GM18870 (cell line): ENCODE measurements around the gene FBXO38.

Experiments
- ATAC-seq: cut with Tn5 transposase; IDR thresholded peaks from one replicate; pipeline ENCODE4 v1.9.1; 2021; ENCODE audit warnings: moderate library complexity; ENCODE audit not compliant: unreplicated experiment

FBXO38 gene

GRCh38 chr5:148425808-148426207, 42.0 kb downstream of the FBXO38 start:
- ATAC-seq = no peak

GRCh38 chr5:148426514-148426913, 42.8 kb downstream of the FBXO38 start:
- ATAC-seq = no peak

- ATAC-seq = no peak
Measured at GRCh38 chr5:148427370-148428042, 43.7 kb downstream of the FBXO38 start.

GRCh38 chr5:148428848-148429247, 45.1 kb downstream of the FBXO38 start:
- ATAC-seq = no peak

GRCh38 chr5:148433826-148434225, 50.1 kb downstream of the FBXO38 start:
- no peak for ATAC-seq

- no peak for ATAC-seq
Measured at GRCh38 chr5:148436029-148436428, 52.3 kb downstream of the FBXO38 start.

GRCh38 chr5:148437249-148437648, 53.5 kb downstream of the FBXO38 start:
- no peak for ATAC-seq

- ATAC-seq = no peak
Measured at GRCh38 chr5:148438933-148439332, 55.2 kb downstream of the FBXO38 start.

GRCh38 chr5:148443241-148443640, 59.5 kb downstream of the FBXO38 start:
- ATAC-seq = peak; percentile 10

- ATAC-seq = peak; percentile 89
Measured at GRCh38 chr5:148443998-148444397, 60.2 kb downstream of the FBXO38 start.

GRCh38 chr5:148445578-148445977, 61.8 kb downstream of the FBXO38 start:
- ATAC-seq = no peak

- ATAC-seq = no peak
Measured at GRCh38 chr5:148446611-148447010, 62.9 kb downstream of the FBXO38 start.

- no peak for ATAC-seq
Measured at GRCh38 chr5:148452499-148453193, 68.9 kb downstream of the FBXO38 start.

GRCh38 chr5:148454576-148454975, 70.8 kb downstream of the FBXO38 start:
- no peak for ATAC-seq

- ATAC-seq = no peak
Measured at GRCh38 chr5:148455185-148455584, 71.4 kb downstream of the FBXO38 start.

GRCh38 chr5:148457183-148457620, 73.4 kb downstream of the FBXO38 start:
- ATAC-seq = no peak

- no peak for ATAC-seq
Measured at GRCh38 chr5:148458036-148458888, 74.5 kb downstream of the FBXO38 start.

- no peak for ATAC-seq
Measured at GRCh38 chr5:148459669-148460068, 75.9 kb downstream of the FBXO38 start.

- ATAC-seq = no peak
Measured at GRCh38 chr5:148465381-148466235, 81.8 kb downstream of the FBXO38 start.

- ATAC-seq = no peak
Measured at GRCh38 chr5:148466236-148466580, 82.5 kb downstream of the FBXO38 start.

- no peak for ATAC-seq
Measured at GRCh38 chr5:148467958-148468357, 84.2 kb downstream of the FBXO38 start.
